H1 (cell line): ENCODE results near the gene RAI14. TPM values are rescaled to one million over a fixed set of nuclear protein-coding genes. Genes with fewer than 3 reads are reported as not detected.

Experiments
- CTCF ChIA-PET: fragments of 300-600 bp; sonication (Branson Sonifier 250); formaldehyde crosslinking; loops from one replicate; lab custom pipeline; 2021; ENCODE audit not compliant: partially characterized antibody; lab: Charles Lee
- POLR2A ChIA-PET: fragments of 300-600 bp; sonication (Branson Sonifier 250); formaldehyde crosslinking; loops from one replicate; lab custom pipeline; 2021; ENCODE audit warnings: inconsistent platforms; ENCODE audit not compliant: partially characterized antibody; lab: Charles Lee
- DNase-seq, 2 experiments: peaks; one replicate each; pipeline versions ENCODE4 v3.0.0 to v3.0.0-alpha.2; 2010 to 2022; ENCODE audit warnings: low spot score in 2 of 2, low read depth in 1 of 2, mixed read lengths in 1 of 2
- FAIRE-seq: peaks from 2 replicates; lab custom pipeline; 2011; peaks lifted over from hg19 to GRCh38; lab: Jason Lieb, UNC
- H2AFZ ChIP-seq: 2 replicates; pipeline ENCODE4 v1.8.1; 2012; ENCODE audit warnings: low read length, inconsistent platforms
- H2AK5ac ChIP-seq: 2 replicates; pipeline ENCODE4 v1.6.1; 2013; ENCODE audit warnings: low read depth, low read length
- H2BK120ac ChIP-seq: replicated peaks from 2 replicates; pipeline ENCODE3; 2013; ENCODE audit warnings: low read depth, low read length, inconsistent platforms
- H2BK12ac ChIP-seq: 2 replicates; pipeline ENCODE4 v1.6.1; 2013; ENCODE audit warnings: low read depth, low read length
- H2BK15ac ChIP-seq: 2 replicates; pipeline ENCODE4 v1.6.1; 2013; ENCODE audit warnings: low read length
- H2BK20ac ChIP-seq: 2 replicates; pipeline ENCODE4 v1.6.1; 2013; ENCODE audit warnings: low read length
- H2BK5ac ChIP-seq: 2 replicates; pipeline ENCODE4 v1.6.1; 2013; ENCODE audit warnings: low read depth, low read length
- H3K14ac ChIP-seq: 2 replicates; pipeline ENCODE4 v1.6.1; 2013; ENCODE audit warnings: inconsistent platforms; ENCODE audit not compliant: insufficient read length
- H3K18ac ChIP-seq: 2 replicates; pipeline ENCODE4 v1.6.1; 2013; ENCODE audit warnings: low read length; ENCODE audit errors: extremely low read depth
- H3K23ac ChIP-seq: 2 replicates; pipeline ENCODE4 v1.6.1; 2013; ENCODE audit warnings: inconsistent platforms; ENCODE audit not compliant: insufficient read length
- H3K23me2 ChIP-seq: 2 replicates; pipeline ENCODE4 v1.6.1; 2013; ENCODE audit warnings: low read depth, low read length
- H3K27ac ChIP-seq: 2 replicates; pipeline ENCODE4 v1.6.1; 2011; ENCODE audit warnings: low read depth, low read length, inconsistent platforms
- H3K27me3 ChIP-seq, 4 experiments: replicated peaks in 1 of 4; 1 replicate in 1 of 4; 2 replicates in 3 of 4; pipeline versions ENCODE4 v1.6.1 to v1.8.1; 2011 to 2013; ENCODE audit warnings: low read length in 3 of 4, mild to moderate bottlenecking in 3 of 4, inconsistent platforms in 2 of 4, mixed read lengths in 2 of 4, moderate library complexity in 1 of 4; ENCODE audit not compliant: control insufficient read depth in 3 of 4, insufficient read depth in 3 of 4; ENCODE audit errors: extremely low read depth in 1 of 4
- H3K36me3 ChIP-seq, 4 experiments: 2 replicates each; pipeline versions ENCODE4 v1.6.1 to v1.8.1; 2011 to 2013; ENCODE audit warnings: mild to moderate bottlenecking in 4 of 4, low read length in 3 of 4, moderate library complexity in 2 of 4, control low read depth in 1 of 4, inconsistent platforms in 1 of 4; ENCODE audit not compliant: insufficient read depth in 4 of 4, control insufficient read depth in 2 of 4
- H3K4ac ChIP-seq: replicated peaks from 2 replicates; pipeline ENCODE3; 2013; ENCODE audit warnings: low read length, low read depth, mixed read lengths, inconsistent platforms; ENCODE audit not compliant: insufficient read length
- H3K4me1 ChIP-seq, 4 experiments: replicated peaks in 1 of 4; 1 replicate in 1 of 4; 2 replicates in 3 of 4; pipeline versions ENCODE4 v1.6.1 to v1.8.1; 2011 to 2013; ENCODE audit warnings: low read length in 3 of 4, inconsistent platforms in 2 of 4, mixed read lengths in 1 of 4; ENCODE audit not compliant: insufficient read depth in 4 of 4, control insufficient read depth in 3 of 4
- H3K4me2 ChIP-seq, 2 experiments: 2 replicates each; pipeline versions ENCODE4 v1.6.1 to v1.8.1; 2011 to 2013; ENCODE audit warnings: low read depth in 2 of 2, low read length in 2 of 2, control low read depth in 1 of 2, inconsistent platforms in 1 of 2, mild to moderate bottlenecking in 1 of 2; ENCODE audit not compliant: insufficient read depth in 1 of 2
- H3K4me3 ChIP-seq, 4 experiments: fragments of 200-600, 300-600 bp in 1 of 4; sonication (generic), shearing (Covaris generic), sonication (Bioruptor Twin) in 1 of 4; 2 replicates each; pipeline versions ENCODE4 v1.5.1 to v1.8.1; 2011 to 2016; ENCODE audit warnings: low read length in 4 of 4, low read depth in 3 of 4, control low read depth in 2 of 4, inconsistent platforms in 2 of 4, mild to moderate bottlenecking in 2 of 4, mixed read lengths in 1 of 4, moderate library complexity in 1 of 4; ENCODE audit not compliant: insufficient read depth in 2 of 4; ENCODE audit errors: extremely low read depth in 1 of 4
- H3K56ac ChIP-seq: replicated peaks from 2 replicates; pipeline ENCODE3; 2013; ENCODE audit warnings: low read depth, mild to moderate bottlenecking, mixed read lengths, low read length, inconsistent platforms; ENCODE audit not compliant: insufficient read length
- H3K79me1 ChIP-seq: 2 replicates; pipeline ENCODE4 v1.6.1; 2013; ENCODE audit warnings: low read depth, low read length, control low read depth
- H3K79me2 ChIP-seq, 2 experiments: 2 replicates each; pipeline versions ENCODE4 v1.6.1 to v1.8.1; 2012 to 2013; ENCODE audit warnings: low read length in 2 of 2, mild to moderate bottlenecking in 2 of 2, inconsistent platforms in 1 of 2; ENCODE audit not compliant: insufficient read depth in 2 of 2, control insufficient read depth in 1 of 2
- H3K9ac ChIP-seq, 4 experiments: replicated peaks in 1 of 4; 1 replicate in 1 of 4; 2 replicates in 3 of 4; pipeline versions ENCODE4 v1.6.1 to v1.8.1; 2011 to 2013; ENCODE audit warnings: low read depth in 3 of 4, low read length in 3 of 4, control low read depth in 2 of 4, mild to moderate bottlenecking in 2 of 4, moderate library complexity in 2 of 4, inconsistent platforms in 1 of 4; ENCODE audit errors: extremely low read depth in 1 of 4
- H3K9me3 ChIP-seq, 2 experiments: 2 replicates each; pipeline versions ENCODE4 v1.6.1 to v1.8.1; 2012 to 2013; ENCODE audit warnings: mild to moderate bottlenecking in 2 of 2, moderate library complexity in 2 of 2, control low read depth in 1 of 2, inconsistent platforms in 1 of 2, low read depth in 1 of 2, low read length in 1 of 2, mixed read lengths in 1 of 2; ENCODE audit not compliant: insufficient read depth in 2 of 2
- H4K20me1 ChIP-seq, 2 experiments: replicated peaks in 1 of 2; 2 replicates each; pipeline versions ENCODE3 to v1.8.1; 2011 to 2013; ENCODE audit warnings: inconsistent platforms in 2 of 2, low read length in 2 of 2, mild to moderate bottlenecking in 1 of 2; ENCODE audit not compliant: insufficient read depth in 2 of 2, control insufficient read depth in 1 of 2
- H4K5ac ChIP-seq: 2 replicates; pipeline ENCODE4 v1.6.1; 2013; ENCODE audit warnings: low read length, low read depth, mixed read lengths, inconsistent platforms; ENCODE audit not compliant: insufficient read length
- H4K8ac ChIP-seq: 2 replicates; pipeline ENCODE4 v1.8.0; 2013; ENCODE audit warnings: mild to moderate bottlenecking, moderate library complexity, low read length, inconsistent platforms; ENCODE audit not compliant: insufficient read depth; ENCODE audit errors: extremely low read depth
- H4K91ac ChIP-seq: replicated peaks from 2 replicates; pipeline ENCODE3; 2013; ENCODE audit warnings: low read length, mixed read lengths, inconsistent platforms; ENCODE audit not compliant: insufficient read length
- SIRT6 ChIP-seq: IDR thresholded peaks from one replicate; pipeline ENCODE4 v1.7.1; 2012; ENCODE audit warnings: low read length, inconsistent platforms
- SP4 ChIP-seq: IDR thresholded peaks from 2 replicates; pipeline ENCODE4 v1.6.1; 2012; ENCODE audit warnings: low read length, inconsistent platforms
- TAF1 ChIP-seq: IDR thresholded peaks from 2 replicates; pipeline ENCODE4 v1.6.1; 2011; ENCODE audit warnings: mild to moderate bottlenecking, low read depth, low read length
- WGBS, 2 experiments: shearing (Covaris generic) in 1 of 2; methylation state at CpG; one replicate each; pipeline versions ENCODE4 v1.1.6 to v1.1.7; 2013 to 2015; ENCODE audit warnings: low lambda C conversion rate in 2 of 2, mixed read lengths in 2 of 2, inconsistent platforms in 1 of 2, low coverage in 1 of 2, missing lambda C conversion rate in 1 of 2; ENCODE audit not compliant: insufficient replicate concordance in 2 of 2, insufficient coverage in 1 of 2, insufficient read length in 1 of 2; ENCODE audit errors: extremely low coverage in 1 of 2, missing lambda C conversion rate in 1 of 2; 5-methylcytosine and 5-hydroxymethylcytosine counted together
- polyA plus RNA-seq, 7 experiments: library from polyadenylated mRNA; depleted of rRNA in 3 of 7; stranded (reverse) in 5 of 7; unstranded in 2 of 7; fragments of >200 nt in 5 of 7; fragments of 200-250 nt in 2 of 7; gene quantifications; 1 replicate in 5 of 7; 2 replicates in 1 of 7; 4 replicates in 1 of 7; pipeline versions ENCODE4 v1.2.1 to v1.2.3, GENCODE V29; 2011 to 2013; ENCODE audit warnings: missing spikeins in 2 of 7, mixed read lengths in 2 of 7
- total RNA-seq: library from RNA; stranded (reverse); fragmentation: NEBNext Ultra II Directional; extraction: Animal tissue kit (Norgen Biotek cat#: 25700); gene quantifications from 2 replicates; pipeline ENCODE4 v1.2.1, GENCODE V29; 2021

Gene RAI14
- total and polyA plus RNA-seq, 2 of the 8 experiments (the other 6 are each of a cell fraction or from before 2014, with no cell fraction given): 48.4 to 210 TPM

GRCh38 chr5:34697308-34698108 lies 41.4 kb downstream of the RAI14 start:
- no peak overlapping the region for H4K5ac ChIP-seq
- H3K36me3 ChIP-seq: peaks cover 0 to 12% (median 3%) of the 10 kb centered on the region in 4 experiments; a peak in 2 of 8 replicates
- H3K9ac ChIP-seq: no peak overlapping the region
- CTCF ChIA-PET: no interaction called here
- no peak overlapping the region for H2AFZ ChIP-seq
- no peak overlapping the region for H3K4me2 ChIP-seq
- no peaks in the 10 kb centered on the region for H3K27me3 ChIP-seq
- H3K79me2 ChIP-seq: peaks cover 18 to 94% of the 10 kb centered on the region in 2 experiments
- no peak overlapping the region for H2AK5ac ChIP-seq
- POLR2A ChIA-PET: interaction anchor here (1.0 kb wide), 1 partner anchor 48 kb away, joined by 3 read pairs; no protein-coding TSS in a partner anchor
- no peak for FAIRE-seq
- H2BK20ac ChIP-seq: no peak overlapping the region
- H3K23ac ChIP-seq: no peak overlapping the region
- no peak overlapping the region for H2BK120ac ChIP-seq
- H3K56ac ChIP-seq: no peak overlapping the region
- no peak overlapping the region for H2BK12ac ChIP-seq
- no peaks in the 10 kb centered on the region; the same call in 1 of the 2 replicates for H3K79me1 ChIP-seq
- H3K23me2 ChIP-seq: no peaks in the 10 kb centered on the region
- no peak overlapping the region; a peak in 1 of 8 replicates for H3K4me3 ChIP-seq
- H3K4ac ChIP-seq: no peak overlapping the region
- H3K18ac ChIP-seq: no peak overlapping the region
- H3K14ac ChIP-seq: no peak overlapping the region
- peaks cover 18 to 32% (median 31%) of the 10 kb centered on the region in 4 experiments for H3K4me1 ChIP-seq
- no peak overlapping the region for H2BK5ac ChIP-seq
- 94% methylated on average over 2 of the region's 3 CpGs; no CpG with 5 or more reads in 1 of the 2 experiments for WGBS, 2 experiments
- no peak for TF ChIP-seq TAF1
- TF ChIP-seq SP4: no peak
- no peak for TF ChIP-seq SIRT6
- TF ChIP-seq, all 59 proteins: peak for 0
- H3K9me3 ChIP-seq: no peaks in the 10 kb centered on the region
- H4K20me1 ChIP-seq: peaks cover 7 to 22% of the 10 kb centered on the region in 2 experiments
- DNase-seq: no peak
- no peak overlapping the region for H2BK15ac ChIP-seq
- no peak overlapping the region for H3K27ac ChIP-seq
- H4K8ac ChIP-seq: no peak overlapping the region
- no peak overlapping the region for H4K91ac ChIP-seq
